Glomerular endothelial cell (primary cell): Measurements from ENCODE around the gene AP1S1. TPM values are rescaled to one million over a fixed set of nuclear protein-coding genes. Genes with fewer than 3 reads are reported as not detected.

Source experiments
- DNase-seq: peaks from one replicate; pipeline ENCODE4 v3.0.0-alpha.2; 2011; ENCODE audit warnings: low read depth, low spot score; ENCODE audit errors: extremely low read depth
- total RNA-seq: library from RNA; depleted of rRNA; stranded (reverse); fragments of >200 nt; gene quantifications from 2 replicates; pipeline ENCODE4 v1.2.3, GENCODE V29; 2015

Gene AP1S1
- total RNA-seq, 1 donor from 2014 or later: 143 TPM

DNA sequence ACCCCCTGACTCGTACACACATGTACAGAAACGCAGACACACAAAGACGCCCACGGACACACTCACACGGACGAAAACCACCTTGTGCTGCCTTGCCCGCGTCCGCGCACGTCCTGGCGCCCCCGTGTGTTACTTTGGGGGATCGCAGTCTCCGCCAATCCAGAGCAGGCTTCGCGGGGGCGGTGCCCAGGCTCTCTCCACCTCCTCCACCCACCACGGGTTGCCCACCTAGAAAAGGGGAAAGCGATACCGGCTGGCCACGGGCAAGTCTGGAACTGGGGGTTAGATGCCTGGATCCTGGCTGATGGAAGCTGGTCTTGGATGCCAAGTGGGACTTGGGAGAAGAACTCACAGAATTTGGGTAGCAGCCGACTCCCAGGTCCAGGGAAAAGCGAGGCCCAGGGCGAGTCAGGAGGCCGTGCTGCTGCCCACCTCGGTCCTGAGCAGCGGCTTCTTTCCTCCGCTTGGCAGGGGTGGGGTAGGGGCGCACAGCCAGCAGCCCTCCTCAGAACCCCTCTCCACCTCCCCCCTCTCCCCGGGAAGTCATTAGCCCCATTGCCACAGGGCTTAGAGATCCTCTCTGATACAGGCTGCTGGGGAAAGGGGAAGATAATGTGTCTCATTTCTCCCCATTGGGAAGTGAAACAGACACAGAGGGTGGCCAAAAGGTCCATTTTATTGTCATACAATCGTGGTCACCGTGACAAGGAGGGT lies 15.7 kb downstream of the AP1S1 start:
- no peak for DNase-seq

DNA sequence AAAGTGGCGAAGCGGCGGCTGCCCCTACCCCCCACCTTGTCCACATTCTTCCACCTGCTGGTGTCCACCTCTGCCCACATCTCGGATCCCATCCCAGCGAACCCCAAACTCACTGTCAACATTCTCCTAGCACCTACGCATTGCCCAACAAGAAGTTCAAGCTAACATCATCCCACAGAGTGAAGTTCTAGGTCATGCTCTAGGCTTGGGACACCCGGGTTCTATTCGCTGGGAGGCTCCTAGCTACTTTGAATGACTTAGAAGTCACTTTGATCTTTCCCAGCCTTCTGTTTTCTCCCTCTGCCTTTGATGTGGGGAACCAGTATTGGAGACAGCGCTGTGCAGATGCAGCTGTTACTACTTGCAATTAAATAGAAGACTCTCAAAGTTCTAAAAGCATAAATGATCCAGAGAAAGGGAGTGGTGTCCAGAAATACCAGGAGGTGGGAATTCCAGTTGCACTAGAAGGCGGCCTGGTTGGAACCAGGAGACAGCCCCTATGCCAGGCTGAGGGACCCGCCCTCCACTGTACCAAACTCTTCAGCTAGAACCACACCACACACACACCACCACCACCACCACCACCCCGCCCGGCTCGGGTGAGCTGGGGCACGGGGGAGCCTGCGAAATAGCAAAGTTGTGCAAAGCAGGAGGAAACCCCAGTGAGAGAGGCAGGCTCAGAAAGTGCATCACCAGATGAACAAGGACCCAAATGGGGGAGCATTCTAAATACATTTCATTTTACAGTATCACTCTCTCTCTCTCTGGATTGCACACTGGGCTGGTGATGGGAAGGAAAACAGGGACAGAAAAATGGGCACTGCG lies 16.6 kb downstream of the AP1S1 start:
- DNase-seq: no peak

DNA sequence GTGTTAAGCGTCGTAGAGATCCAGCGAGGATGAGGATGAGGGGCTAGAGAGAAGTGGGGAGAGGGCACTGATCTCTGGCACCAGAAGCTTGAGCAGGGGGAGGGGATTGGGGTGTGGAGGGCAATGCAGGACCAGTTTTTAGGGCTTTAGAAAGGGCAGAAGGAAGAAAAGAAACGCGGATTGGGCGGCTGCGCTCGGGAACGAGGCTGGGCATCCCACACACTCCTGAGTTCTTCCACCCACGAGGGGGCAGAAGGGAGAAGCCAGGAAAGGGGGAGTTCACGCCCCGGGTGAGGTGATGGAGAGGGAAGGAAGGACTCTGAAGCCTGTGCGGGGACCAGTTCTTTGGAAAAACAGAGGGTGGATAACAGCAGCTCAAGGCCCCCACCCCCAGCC lies 17.2 kb downstream of the AP1S1 start:
- DNase-seq: no peak

DNA sequence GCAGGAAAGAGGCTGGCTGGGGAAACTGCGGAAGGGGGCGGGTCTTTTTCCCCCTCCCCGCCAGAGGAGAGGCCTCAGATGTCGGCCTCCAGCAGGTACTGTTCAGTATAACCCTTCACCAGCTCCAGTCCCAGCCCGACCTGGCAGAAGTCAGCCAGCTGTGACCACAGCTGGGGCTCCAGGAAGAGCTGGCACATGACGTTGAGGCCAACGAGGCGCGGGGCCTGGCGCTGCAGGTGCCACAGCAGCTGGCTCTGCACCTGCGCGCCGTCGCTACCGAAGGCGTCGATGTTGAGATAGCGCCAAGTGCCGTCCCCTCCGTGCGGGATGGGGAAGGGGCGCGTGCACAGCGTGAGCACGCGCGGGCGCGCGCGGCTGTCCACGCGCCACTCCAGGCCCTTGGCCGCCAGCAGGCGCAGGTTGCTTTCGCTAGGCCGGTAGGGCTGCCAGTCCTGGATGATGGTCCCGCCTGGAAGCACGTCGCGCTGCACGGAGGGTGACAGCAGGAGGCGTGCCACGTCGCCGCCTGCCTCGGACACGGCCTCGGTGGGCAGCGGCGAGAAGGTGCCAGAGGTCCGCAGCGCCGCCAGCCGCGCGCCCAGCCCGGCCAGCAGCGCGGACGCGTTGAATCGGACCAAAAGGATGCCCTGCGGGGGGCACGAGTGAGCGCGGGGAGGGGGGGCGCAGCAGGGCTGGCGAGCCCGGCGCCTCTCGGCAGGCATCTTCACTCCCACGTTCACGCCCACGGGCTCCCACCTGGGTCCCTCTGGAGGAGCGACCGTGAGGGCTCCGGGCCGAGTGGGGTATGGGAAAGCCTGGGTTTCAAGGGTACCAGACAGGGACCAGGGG lies 18.0 kb downstream of the AP1S1 start:
- no peak for DNase-seq

DNA sequence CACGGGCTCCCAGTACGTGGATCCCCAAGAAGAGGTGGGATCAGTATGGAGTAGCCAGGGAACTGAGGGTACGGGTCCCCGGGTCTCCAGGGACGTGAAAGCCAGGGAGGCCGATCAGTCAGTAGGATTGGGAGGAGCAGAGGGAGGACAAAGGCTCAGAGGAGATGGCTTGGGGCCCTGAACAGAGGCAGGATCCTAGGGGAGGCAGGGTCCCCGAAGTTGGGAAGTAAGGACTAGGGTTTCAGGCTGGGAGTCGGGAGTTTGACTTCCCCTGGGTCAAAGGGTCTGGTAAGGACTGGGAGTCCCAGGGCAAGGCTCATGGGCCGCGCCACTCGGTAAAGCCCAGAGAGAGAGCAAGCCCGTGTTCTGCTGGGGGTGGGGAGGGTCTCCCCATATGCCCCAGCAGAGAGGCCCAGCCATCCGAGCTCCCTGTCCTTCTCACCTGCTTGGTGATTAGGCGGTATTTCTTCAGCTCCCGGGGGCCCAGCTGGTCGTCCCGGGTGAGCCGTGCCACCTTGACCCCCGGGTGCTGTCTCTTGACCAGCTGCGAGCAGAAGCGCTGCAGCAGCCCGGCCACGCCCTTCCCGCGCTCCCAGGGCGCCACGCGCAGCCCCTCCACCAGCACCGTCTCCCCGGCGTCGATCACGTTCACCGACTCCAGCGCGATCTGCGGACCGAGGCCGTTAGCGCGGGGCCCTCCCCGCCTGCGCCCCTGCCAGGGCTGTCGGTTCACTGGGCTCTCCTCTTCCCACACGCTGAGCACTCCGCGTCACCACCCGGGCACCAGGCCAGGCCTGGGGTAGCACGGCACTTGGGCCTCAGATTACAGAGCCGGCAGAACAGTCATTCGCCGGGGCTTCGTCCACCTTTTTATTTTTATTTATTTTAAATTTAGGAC lies 18.8 kb downstream of the AP1S1 start:
- DNase-seq: no peak

DNA sequence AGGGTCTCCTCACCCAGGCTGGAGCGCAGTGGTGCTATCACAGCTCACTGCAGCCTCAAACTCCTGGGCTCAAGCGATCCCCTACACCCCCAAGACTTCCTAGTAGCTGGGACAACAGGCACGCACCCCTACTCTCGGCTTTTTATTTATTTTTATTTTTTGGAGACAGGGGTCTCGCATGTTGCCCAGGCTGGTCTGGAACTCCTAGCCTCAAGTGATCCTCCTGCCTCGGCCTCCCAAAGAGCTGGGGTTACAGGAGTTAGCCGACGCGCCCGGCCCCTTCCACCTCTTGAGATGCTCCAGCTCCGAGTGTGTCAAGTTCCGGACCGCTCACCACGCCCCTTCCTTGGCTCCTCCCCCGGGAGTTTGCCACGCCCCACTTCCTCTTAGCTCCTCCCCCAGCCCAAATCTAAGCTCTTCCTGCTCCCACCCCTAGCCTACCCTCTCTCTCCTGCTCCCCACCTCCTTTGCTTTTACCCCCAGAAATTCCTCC lies 19.5 kb downstream of the AP1S1 start:
- DNase-seq: no peak

DNA sequence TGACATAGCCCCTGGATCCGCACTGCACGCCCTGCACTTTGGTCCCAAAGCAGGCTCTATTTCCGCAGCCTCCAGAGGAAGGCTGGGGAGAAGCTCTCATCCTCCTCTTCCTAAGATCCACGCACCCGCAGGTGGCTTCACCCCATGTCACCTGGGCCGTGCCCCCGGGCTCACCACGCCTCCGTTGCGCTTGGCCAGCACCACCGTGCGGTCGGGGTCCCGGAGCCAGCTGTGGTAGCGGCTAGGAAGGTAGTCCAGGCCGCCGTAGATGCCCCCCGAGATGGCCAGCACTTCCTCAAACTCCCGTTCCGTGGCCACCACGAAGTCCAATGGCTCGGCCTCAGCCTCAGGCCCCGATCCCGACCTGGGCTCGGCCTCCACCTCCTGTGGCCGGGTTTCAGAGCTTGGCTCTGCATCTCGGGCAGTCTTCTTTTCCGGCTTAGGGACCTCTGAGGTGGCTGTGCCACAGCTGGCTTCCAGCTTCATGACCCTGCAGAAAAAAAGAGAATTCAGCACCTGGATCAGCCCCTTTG lies 20.1 kb downstream of the AP1S1 start:
- no peak for DNase-seq

DNA sequence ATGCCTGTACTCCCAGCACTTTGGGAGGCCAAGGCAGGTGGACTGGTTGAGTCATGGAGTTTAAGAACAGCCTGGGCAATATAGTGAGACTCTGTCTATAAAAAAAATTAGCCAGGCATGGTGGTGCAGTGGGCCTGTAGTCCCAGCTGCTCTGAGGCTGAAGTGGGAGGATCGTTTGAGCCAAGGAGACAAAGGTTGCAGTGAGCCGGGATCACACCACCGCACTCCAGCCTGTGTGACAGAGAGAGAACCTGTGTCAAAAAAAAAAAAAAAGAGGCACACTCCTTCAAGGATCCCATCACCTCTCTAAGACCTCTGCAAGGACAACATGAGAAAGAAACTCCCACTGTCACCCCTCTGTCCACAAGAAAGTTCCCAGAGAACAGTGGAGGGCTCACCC lies 21.4 kb downstream of the AP1S1 start:
- no peak for DNase-seq

DNA sequence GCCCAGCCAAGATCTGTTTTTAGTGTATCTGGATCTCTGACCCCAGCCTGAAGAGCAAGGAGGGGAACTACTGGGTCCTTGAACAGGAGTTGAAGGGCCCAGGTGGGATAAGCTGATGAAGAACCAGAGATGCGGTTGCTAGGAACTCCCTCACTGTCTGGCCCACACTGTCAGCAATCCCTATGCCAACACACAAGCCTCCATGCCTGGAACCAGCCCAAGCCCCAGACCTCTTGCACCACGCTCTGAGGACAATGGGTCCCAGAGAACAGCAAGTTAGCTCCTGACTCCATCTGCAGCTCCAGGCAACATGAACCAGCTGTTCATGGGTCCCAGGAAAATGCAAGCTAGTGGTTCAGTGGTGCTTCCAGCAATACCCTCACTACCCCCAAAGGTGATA lies 23.4 kb downstream of the AP1S1 start:
- no peak for DNase-seq

DNA sequence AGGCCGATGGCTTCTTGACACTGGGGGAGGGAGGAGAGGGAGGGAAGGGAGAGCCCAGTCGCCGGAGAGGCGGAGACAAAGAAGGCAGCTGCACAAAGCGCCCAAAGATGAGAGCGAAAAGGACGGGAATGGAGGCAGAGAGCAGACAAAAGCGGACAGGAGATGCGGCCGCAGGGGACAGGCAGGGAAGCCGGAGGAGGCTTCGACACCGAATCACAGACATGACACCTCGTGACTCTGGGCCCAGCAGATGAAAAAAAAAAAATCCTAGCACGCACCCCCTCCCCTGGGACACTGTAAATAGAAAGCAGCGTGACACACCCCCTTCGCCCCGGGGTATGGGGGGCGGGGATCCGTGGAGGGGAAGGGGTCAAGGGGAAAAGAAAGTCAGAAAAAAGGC lies 24.8 kb downstream of the AP1S1 start:
- no peak for DNase-seq

DNA sequence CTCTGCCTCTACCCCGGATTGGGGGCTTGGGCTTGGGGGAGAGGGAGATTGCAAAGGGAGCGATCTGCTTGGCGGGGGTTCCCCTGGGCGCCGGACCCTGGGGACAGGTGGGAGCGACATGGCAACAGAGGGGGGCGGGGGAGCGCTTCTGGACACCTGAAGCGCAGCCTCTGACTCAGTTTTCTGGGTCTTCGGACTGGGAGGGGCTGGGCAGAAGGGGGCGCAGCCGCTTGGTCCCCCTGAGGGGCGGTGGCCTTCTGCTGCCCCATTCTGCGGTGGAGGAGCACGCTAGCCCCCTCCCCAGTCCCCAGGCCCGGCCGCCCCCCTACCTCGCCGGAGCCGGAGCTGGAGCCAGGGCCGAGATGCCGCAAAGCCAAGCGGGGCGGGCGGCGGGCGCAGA lies 25.4 kb downstream of the AP1S1 start:
- DNase-seq: no peak

DNA sequence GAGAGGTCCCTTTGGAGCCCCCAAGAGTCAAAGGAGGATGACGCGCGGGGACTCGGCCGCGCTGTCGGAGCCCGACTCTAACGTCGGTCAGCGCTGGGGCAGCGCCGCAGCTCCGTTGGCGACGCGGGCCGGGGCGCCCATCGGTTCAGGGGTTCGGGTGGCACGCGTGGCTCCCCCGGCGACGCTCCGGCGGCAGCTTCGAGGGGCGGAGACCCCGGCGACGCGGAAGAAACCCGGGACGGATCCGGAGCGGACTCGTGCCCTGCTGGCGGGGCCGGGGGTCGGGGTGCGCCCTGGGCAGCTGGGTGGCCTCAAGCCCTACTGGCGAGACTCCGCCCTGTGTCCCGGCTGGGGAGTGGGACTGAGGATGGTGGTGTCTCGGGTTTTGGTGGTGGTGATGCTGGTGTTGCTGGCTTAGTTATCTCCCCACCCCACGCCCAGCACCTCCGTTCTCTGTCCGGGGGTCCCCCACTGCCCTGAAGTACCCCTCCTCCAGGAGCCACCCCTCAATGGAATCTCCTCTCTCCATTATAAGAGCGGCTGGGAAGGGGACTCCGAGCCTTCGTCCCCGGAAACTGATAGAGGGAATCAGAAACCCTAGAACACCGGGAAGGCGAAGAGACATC lies 26.0 kb downstream of the AP1S1 start, which contains the start of gene NAT16:
Gene NAT16, minus strand, starts transcription at position 164 of the 626 bp plus-strand sequence. CDS start 5,486 bp downstream, outside the sequence.
- no peak for DNase-seq

DNA sequence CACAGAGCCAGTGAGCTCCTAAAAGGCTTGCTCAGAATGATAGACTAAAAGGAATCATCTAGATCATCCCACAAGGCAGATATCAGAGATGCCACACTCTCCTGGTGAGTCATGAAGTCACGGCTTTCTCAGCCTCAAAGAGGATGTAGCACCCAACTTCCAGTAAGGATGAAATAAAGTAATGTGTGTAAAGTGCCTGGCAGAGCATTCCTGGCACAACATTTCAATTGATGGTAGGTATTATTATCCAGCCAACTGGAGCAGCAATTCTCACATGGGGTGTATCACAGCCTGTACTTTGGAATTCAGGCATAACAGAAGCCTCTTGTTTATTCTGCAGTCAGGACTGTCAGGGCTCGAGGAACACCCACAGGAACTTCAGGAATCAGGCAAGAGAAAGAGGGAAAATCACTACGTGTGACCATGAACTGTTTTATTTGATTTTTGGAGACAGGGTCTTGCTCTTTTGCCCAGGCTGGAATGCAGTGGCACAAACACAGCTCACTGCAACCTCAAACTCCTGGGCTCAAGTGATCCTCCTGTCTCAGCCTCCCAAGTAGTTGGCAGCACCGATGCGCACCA lies 31.1 kb downstream of the AP1S1 start:
- no peak for DNase-seq

DNA sequence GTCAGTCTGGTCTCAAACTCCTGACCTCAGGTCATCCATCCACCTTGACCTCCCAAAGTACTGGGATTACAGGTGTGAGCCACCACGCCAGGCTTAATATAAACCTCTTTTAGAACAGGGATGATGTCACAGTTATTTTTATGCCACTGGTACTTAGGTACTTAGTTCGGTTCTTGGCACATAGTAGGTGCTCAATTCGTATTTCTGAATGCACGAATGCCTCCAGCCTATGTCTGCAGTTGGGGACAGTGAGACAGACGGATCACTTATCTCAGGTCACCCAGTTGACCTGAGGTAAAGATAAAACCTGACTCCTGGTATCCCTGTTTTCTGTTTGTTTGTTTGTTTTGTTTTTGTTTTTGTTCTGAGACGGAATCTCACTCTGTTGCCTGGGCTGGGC lies 31.9 kb downstream of the AP1S1 start:
- no peak for DNase-seq

DNA sequence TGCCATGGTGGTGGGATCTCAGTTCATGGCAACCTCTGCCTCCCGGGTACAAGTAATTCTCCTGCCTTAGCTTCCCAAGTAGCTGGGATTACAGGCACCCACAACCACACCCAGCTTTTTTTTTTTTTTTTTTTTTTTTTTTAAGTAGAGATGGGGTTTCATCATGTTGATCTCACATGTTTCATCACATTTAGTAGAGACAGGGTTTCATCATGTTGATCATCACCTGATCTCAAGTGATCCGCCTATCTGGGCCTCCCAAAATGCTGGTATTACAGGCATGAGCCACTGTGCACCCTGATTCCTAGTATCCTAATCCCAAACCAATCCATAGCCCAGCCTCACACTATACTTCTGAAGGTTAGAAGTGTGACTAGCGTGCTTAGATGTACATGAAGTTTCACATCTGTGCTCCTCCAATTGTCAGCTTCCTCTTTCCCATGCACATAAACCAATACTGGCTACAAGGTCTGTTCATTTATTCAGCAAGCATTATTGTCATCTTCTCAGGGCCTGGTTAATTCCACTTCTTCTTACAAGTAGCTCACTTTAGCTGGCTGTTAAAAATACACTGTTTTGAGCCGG lies 32.7 kb downstream of the AP1S1 start:
- no peak for DNase-seq

DNA sequence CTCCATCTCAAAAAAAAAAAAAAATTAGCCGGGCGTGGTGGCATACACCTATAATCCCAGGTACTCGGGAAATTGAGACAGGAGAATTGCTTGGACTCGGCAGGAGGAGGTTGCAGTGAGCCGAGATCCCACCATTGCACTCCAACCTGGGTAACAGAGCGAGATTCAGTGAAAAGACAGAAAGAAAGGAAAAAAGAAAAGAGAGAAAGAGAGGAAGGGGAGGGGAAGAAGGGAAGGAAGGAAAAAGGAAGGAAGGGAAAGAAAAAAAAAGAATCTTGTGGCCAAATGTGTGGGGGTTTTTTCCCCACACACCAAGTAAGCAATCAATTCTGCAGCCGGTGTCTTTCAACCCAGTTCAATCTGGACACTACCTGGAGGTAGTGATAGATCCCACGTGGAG lies 34.8 kb downstream of the AP1S1 start:
- no peak for DNase-seq

DNA sequence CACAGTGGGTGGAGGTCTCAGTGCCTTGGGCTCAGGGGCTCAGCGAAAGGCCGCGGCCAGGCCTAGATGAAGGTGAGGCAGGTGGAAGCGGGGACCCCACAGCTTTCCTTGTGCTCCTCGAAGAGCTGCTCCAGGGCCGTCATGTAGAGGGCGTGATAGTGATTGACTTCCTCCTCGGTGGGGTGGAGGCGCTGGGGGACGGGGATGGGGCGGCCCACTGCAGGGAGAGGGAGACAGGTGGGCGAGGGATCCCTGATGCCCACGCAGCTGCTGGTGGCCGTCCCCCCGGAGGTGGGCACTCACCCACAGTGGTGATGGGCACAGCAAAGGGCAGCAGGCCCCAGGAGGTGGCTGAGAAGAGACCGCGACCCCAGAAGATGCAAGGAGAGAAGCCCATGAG lies 41.6 kb downstream of the AP1S1 start:
- no peak for DNase-seq

DNA sequence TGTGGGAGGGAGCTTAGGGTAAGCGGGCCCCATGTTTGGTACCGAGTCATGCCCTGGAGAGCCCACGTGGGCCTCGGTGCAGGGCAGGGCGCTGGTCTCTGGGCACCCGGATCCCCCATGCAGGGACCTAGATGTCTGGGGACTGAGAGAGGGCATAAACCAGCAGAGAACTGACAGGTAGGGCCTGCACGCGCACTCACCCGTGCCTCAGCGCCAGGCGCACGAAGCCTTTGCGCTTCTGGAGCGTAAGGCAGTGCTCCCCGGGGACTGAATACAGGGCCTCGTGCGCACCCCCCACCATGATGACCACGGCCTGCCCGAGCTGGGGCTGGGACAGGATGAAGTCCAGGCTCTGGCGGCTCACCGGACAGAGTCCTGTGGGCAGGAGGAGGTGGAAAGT lies 43.7 kb downstream of the AP1S1 start:
- no peak for DNase-seq

DNA sequence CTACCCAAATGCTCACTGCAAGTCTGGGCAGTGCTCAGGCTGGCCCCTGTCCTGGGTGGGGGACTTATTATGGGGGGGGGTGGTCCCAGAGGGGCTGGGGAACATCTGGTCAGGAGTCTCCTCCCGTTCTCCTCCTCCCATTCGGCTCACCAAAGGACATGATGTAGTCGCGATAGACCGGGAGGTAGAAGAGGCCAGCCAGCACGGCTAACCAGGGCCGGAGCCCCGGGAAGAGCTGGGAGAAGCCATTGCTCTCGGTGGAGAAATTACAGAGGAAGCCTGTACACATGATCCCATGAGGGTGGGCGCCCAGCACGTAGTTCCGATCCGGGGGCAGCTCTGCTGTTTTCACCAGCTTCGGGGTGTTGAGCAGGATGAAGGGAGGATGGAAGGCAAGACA lies 44.2 kb downstream of the AP1S1 start:
- DNase-seq: no peak
